KBM-7 (cell line): ENCODE results near the gene LIAS.
"Not testable (repeated sequence)": the region's sequence is repeated elsewhere in the genome, so short reads cannot be mapped to it uniquely, and the experiment has no call there.

ENCODE experiments used
- DNase-seq: peaks from one replicate; pipeline ENCODE4 v3.0.0-alpha.2; 2015
- in situ Hi-C: fragments of 300-500 bp; cut with MboI; formaldehyde crosslinking; loops from 2 replicates; pipeline ENCODE4 v1.14.3; 2020; ENCODE audit warnings: low sequenced_read_pairs, low pct_unique_long_range_greater_than_20kb, mixed read lengths

The LIAS gene

GRCh38 chr4:39458505-39459300, at the start of gene LIAS, which contains the start of gene RPL9:
TSS of gene LIAS (plus strand) at chr4:39459056. CDS start at chr4:39459118, 62 bp downstream.
TSS of gene RPL9 (minus strand) at chr4:39458922. CDS start at chr4:39458439, 483 bp downstream.
- in situ Hi-C loops = no loop called here
- DNase-seq = peak; percentile 98

DNA sequence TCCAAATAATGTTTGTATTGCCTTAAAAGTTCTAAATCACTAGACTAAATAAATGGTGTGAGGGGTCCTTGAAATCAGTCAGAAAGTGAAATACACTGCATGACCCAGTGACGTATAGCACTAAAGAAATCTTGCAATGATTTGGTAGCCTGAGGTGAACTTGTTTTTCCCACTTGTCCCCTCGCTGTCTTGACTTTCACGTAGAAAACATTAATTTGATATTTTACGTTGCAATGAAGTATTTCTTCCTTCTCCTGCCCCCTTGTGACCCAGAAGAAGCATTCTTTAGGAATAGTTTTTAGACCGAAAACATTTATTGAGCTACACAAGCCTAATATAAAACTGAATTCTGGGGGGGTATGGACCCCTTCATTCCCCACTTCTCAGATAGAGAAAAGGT, 48.4 kb upstream of the LIAS start:
- in situ Hi-C loops = no loop called here
- DNase-seq = no peak

DNA sequence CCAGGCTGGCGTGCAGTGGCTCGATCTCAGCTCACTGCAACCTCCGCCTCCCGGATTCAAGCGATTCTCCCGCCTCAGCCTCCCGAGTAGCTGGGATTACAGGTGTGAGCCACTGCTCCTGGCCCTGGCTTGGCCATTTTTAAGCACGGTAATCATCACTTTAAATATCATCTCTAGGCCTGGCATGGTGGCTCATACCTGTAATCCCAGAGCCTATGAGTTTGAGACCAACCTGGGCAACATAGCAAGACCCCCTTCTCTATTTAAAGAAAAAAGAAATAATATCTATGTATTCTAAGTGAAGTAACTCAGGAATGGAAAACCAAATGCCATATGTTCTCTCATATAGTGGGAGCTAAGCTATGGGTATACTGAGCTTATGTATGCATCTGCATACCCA, 47.3 kb upstream of the LIAS start:
- in situ Hi-C loops, DNase-seq: not testable (repeated sequence)

- in situ Hi-C loops = no loop called here
- no peak for DNase-seq
Observed at GRCh38 chr4:39415678-39416283, 43.1 kb upstream of the LIAS start.

- DNase-seq = no peak
- in situ Hi-C loops = no loop called here
Observed at GRCh38 chr4:39422247-39422646, 36.6 kb upstream of the LIAS start.

DNA sequence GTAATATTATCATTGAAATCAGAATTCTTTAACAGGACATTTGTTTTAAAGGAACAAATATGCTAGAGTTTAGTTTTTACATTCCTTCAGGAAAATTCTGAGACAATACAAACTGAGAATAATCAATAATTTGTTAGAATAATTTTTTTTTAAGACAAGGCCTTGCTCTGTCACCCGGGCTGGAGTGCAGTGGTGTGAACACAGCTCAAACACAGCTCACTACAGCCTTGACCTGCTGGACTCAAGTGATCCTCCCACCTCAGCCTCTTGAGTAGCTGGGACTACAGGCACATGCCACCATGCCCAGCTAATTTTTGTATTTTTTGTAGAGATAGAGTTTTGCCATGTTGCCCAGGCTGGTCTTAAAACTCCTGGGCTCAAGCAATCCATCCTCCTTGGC, 33.6 kb upstream of the LIAS start:
- DNase-seq, in situ Hi-C loops: not testable (repeated sequence)

DNA sequence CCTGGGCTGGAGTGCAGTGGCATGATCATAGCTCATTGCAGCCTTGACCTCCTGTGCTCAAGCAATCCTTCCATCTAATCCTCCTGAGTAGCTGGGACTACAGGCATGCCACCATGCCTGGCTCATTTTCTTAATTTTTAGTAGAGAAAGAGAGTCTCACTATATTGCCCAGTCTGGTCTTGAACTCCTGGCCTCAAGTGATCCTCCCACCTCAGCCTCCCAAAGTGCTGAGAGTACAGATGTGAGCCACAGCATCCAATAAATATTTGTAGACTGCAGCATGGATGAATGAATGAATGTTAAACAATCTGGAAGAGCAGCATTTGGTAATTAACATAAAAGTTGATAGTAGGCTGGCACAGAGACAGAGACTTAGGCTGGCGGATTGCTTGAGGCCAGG, 32.1 kb upstream of the LIAS start:
- DNase-seq = no peak
- in situ Hi-C loops = no loop called here

GRCh38 chr4:39427520-39428114, 31.2 kb upstream of the LIAS start:
- DNase-seq = no peak
- in situ Hi-C loops = no loop called here

- in situ Hi-C loops = no loop called here
- DNase-seq = no peak
Observed at GRCh38 chr4:39429476-39430334, 29.2 kb upstream of the LIAS start.

DNA sequence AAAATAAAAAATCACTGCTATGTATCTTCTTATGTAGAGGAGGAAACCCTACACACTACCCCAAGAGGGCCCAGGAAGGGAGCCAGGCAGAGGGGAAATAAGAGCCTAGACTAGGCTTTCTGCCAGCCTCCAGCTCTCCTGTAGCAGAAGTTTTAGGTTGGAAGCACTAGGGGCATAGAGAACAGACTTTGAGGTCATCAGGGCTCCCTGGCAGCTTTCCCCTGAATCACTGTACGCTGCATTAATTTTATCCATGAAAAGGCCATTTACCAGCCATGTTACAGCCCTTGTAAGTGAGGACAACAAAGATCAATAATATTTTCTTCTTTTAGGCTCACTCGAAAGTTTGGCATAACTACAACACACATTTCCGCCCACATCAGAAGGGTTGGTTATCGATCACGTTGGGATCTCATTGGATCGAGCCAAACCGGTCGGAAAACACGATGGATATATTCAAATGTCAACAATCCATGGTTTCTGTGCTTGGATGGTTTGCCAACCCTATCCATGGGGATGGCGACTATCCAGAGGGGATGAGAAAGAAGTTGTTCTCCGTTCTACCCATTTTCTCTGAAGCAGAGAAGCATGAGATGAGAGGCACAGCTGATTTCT, 24.9 kb upstream of the LIAS start:
- in situ Hi-C loops = no loop called here
- no peak for DNase-seq

DNA sequence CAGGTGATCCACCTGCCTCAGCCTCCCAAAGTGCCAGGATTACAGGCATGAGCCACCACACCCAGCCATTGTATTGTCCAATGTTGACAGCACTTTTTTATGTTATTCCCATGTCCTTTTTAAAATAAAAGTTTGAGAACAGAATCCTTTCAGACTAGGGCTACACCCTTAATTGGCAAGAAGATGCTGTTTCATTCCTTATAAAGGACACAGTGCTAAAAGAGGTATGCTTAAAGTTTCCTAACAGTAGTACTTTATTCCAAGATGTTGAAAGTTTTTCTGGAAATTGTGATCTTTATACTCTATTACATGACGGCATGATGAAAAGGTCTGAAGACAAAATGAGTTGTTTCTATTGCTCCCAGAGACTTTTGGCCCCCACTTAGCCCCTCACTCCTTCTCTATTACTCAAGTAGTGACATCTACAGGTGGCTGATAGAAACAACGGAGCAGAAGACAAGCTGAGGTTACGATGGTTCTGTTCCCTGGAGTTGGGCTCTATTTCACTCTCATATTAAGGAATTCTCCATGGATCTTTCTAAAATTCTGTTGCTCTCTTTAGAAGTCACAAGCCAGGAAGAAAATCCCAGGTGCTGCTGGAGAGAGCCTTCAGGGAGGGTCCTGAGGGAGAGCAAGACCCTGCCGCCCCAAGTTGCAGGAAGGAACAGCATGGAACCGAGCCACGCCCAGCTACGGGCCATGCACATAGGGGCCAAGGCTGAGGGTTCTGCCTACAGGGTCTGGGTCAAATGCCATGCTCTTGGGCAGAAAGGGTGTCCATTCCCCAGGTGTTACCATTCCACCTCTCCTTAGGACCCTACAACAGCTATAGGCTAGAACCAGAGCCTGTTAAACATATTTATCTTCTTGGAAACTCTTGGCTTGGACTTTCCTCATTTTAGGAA, 22.9 kb upstream of the LIAS start:
- DNase-seq = no peak
- in situ Hi-C loops = no loop called here

GRCh38 chr4:39441593-39441992, 17.3 kb upstream of the LIAS start:
- DNase-seq = no peak
- in situ Hi-C loops = no loop called here

DNA sequence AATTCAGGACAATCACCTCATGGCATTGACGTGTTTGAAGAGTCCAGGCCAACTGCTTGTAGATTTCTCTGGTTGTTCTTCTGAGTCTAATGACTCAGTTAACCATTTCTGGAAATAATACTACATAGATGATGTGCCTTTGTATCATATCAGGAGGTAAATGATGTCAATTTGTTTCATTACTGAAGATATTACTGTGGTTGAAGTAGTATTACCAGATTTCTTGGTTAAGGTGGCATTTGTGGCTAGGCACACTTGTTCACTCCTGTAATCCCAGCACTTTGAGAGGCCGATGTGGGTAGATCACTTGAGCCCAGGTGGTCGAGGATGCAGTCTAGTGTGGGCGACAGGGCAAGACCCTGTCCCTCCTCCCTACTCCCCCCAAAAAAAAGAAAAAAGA, 15.9 kb upstream of the LIAS start:
- no peak for DNase-seq
- in situ Hi-C loops = no loop called here

DNA sequence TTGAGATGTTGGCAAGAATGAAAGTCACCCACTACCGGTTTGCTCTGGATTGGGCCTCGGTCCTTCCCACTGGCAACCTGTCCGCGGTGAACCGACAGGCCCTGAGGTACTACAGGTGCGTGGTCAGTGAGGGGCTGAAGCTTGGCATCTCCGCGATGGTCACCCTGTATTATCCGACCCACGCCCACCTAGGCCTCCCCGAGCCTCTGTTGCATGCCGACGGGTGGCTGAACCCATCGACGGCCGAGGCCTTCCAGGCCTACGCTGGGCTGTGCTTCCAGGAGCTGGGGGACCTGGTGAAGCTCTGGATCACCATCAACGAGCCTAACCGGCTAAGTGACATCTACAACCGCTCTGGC, 12.4 kb upstream of the LIAS start:
- in situ Hi-C loops = no loop called here
- no peak for DNase-seq

GRCh38 chr4:39446842-39447573, 11.8 kb upstream of the LIAS start:
- DNase-seq = no peak
- in situ Hi-C loops = no loop called here

DNA sequence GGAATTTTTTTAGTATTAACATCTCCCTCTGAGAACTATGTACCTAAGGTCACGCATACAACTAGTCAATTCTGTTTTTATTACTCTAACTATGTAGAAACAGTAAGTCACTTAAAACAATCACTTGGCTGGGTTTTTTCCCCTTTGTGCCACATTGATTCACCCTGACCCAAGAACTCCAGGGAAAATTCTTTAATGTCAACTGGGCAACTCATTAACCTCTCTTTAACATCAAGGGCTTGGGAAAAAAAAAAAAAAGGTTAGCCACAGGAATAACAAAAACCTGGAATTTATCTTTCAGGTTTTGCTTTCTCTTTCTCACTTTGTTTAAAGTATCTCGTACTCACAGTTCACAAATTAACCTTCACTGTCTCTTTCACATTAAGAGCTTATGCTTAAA, 8.2 kb upstream of the LIAS start:
- in situ Hi-C loops = no loop called here
- peak; percentile 15 for DNase-seq

DNA sequence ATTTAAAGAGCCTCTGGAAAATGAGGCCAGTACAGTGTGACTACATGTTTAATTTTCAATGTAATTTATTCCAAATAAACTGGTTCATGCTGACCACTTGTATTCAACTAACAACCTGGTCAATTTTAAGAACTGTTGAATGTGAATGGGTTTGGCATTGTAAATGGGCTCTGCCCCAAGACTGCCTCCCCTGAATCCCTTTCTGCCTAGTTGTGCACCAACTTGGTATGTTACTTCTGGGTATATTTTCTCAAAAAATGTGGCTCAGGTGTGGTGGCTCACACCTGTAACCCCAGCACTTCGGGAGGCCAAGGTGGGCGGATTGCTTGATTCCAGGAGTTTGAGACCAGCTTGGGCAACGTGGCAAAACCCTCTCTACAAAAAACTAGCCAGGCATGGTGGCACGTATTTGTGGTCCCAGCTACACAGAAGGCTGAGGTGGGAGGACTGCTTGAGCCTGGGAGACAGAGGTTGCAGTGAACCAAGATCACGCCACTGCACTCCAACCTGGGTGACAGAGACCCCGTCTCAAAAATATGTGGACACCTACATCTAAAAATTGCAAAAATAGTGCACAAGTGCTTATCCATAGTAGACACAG, 7.3 kb upstream of the LIAS start:
- in situ Hi-C loops = no loop called here

More for the DNA sequence above, 7.3 kb upstream of the LIAS start:
- DNase-seq = no peak
